NCI-H2029 (cell line): ENCODE data around the gene FN1.

Source experiments
- DNase-seq: peaks from one replicate; lab custom pipeline; 2025; lab: John Stamatoyannopoulos, UW

FN1 gene

DNA sequence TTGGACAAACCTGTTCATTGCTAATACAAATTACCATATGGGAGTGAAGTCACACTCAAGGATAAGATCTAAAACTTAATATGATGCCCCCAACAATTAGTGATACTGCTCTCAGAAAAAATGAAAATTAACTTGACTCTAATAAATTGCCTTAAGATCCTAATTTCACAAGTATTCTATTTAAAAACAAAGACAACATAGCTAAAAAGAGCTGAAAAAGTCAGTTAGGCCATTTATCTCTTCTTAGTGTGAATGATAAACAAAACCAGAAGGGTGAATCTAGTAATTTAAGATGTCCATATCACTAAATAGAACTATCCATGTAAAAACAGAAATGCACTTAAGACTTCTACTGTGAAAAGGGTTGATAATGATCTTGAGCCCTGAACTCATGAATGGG is 53.4 kb downstream of the FN1 start:
- DNase-seq: no peak

DNA sequence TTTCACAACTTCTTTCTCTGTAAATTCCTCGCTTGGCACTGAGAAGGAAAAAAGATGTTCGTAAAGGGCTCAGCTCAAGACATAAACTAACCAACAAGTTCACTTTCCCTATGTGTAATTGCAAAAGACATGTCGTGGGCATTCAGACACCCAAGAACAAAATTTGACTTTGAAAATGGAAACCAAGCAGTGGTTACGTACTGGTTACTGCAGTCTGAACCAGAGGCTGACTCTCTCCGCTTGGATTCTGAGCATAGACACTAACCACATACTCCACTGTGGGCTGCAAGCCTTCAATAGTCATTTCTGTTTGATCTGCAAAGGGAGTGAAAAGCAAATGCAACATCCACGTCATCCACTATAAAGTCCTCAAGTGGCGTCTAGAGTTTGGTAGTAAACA is 53.9 kb downstream of the FN1 start:
- DNase-seq: no peak

DNA sequence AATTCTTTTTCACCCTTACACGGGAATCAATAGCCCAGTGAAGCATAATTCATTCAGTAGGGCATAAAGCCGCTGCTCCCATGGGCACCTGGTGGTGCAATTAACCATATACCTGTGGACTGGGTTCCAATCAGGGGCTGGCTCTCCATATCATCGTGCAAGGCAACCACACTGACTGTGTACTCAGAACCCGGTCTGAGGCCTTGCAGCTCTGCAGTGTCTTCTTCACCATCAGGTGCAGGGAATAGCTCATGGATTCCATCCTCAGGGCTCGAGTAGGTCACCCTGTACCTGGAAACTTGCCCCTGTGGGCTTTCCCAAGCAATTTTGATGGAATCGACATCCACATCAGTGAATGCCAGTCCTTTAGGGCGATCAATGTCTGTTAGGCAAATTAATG is 55.2 kb downstream of the FN1 start:
- no peak for DNase-seq

DNA sequence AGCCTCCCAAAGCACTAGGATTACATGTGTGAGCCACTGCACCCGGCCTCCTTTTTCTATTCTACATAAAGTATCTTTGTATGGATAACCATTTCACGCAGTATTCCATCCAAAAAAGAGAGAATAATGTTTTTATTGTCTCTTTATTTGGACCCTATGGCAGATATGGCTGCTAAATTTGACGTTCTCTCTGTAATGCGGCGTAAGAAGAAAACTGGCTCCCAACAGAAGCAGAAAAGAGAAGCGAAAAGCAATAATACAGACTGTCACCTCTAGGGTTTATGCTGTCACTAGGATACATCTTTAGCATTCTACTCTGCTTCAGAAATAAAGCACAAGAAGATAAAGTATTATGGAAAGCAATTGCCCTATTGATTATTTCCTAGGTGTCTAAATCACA is 55.9 kb downstream of the FN1 start:
- DNase-seq: no peak

DNA sequence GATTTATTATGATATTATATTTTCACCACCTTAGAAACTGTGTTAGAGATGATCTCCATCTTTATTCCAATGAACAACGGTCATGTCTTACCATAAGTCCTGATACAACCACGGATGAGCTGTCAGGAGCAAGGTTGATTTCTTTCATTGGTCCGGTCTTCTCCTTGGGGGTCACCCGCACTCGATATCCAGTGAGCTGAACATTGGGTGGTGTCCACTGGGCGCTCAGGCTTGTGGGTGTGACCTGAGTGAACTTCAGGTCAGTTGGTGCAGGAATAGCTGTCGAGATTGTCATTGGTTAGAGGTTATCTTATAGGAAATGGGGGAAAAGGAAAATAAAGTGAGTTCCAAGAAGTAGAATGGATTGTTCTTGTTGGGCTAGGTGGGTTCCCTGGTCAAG is 56.8 kb downstream of the FN1 start:
- DNase-seq: no peak

DNA sequence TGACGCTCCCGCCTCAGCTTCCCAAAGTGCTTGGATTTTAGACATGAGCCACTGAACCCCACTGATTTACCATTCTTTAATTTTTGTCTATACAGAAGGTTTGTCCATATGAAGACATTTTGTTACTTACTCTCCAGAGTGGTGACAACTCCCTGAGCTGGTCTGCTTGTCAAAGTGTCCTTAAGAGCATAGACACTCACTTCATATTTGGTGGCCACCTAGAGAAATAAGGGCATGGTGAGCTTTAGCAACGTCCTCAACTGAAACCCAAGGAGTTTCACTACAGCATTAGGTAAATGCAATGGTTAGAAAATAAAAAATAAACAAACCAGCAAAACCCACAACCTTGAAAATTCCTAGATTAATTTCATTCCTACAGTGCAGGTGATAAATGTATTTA is 57.8 kb downstream of the FN1 start:
- no peak for DNase-seq

DNA sequence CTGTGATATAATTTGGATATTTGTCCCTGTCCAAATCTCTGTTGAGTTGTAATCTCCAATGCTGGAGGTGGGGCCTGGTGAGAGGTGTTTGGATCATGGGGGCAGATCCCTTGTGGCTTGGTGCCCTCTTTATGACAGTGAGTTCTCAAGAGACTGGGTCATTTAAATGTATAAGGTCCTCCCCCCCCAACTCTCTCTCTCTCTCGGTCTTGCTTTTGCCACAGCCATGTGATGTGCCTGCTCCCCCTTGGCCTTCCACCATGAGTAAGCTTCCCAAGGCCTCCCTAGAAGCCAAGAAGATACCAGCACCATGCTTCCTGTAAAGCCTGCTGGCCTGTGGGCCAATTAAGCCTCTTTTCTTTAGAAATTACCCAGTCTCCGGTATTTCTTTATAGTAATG is 58.6 kb downstream of the FN1 start:
- DNase-seq: no peak

DNA sequence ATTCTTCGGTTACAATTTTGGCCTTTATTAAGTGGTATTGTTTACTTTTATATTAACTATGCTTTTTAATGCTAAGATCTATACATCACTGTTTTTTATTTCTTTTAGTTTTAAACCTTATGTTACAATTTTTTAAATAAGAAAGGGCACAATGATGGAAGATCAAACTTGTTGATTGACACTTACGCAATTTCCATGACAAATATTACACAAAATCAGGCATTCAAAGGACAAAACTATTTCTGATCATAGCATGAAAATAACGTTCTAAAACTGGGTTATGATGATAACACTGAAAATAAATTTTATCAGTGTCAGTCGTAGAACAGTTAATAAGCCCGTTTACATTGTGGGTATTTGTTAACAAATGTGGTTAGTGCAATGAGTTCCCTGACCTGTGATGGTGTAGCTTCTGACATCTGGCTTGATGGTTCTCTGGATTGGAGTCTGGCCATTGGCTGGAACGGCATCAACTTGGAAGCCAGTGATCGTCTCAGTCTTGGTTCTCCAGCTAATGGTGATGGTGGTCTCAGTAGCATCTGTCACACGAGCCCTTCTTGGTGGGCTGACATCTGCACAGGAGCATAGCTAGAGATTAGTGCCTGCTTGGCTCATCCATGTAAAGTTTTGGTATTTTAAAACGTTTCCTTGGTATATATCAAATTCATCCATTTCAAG is 59.6 kb downstream of the FN1 start:
- DNase-seq: no peak

DNA sequence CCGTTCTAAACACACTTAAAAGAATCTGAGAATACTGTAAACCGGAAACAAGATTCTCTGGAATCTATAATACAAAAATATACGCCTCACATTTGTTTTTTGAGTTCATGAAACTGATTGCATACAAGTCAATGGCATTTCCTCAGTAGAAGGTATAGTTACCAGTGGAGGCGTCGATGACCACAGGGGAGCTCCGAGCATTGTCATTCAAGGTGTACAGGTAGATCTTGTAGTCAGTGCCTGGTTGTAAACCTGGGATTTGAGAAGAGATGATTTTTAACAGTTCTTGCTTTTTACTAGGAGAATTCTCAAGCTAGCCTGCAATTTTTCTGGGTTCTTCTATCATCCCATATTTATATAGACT is 60.4 kb downstream of the FN1 start:
- no peak for DNase-seq

DNA sequence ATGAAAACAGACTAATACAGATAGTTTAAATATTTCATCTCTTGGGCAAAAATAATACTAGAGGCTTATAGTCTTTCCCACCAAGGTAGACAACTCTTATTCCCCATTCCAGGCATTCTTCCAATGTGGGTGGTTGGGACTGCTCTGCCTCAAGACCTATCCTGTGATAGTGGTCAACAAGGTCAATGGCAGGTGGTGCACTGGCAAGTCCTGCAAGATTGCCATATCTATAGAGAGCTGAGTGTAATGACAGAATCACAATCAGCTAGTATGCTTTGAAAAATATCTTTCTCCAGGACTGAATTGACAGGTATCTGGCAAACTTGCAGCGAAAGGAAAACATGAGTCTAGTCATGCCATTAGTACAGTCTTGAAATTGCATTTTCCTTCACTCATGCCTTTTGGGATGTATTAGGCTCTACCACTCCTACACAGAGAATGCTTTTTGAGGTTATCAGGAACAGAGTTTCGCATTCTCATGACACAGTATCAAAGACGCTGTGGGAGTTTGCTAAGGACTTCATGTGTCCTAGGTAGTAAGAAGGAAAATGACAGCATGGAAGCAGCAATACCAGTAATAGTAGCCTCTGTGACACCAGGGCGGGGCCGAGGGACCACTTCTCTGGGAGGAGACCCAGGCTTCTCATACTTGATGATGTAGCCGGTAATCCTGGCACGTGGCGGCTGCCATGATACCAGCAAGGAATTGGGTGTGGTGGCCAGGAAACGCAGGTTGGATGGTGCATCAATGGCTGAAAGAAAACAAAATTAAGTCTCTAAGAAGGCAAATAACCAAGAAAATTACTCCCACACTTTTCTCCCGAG is 61.0 kb downstream of the FN1 start:
- no peak for DNase-seq

DNA sequence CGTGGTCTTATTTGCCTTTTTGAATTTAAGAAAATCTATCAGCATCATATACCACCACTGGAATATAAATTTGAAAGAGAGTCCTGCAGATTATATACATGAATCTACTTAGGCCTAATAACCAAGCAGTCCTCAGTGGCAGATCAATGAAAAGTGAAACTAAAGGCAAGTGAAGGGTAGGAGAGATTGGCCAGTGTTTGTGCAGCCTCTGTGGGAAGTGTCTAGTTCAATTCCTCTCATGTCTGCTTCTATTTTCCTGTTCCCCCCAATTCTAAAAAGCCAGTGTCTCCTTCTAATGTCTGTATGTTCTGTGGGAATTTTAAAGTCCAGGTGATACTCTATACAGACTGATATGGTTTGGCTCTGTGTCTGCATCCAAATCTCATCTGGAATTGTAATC is 61.9 kb downstream of the FN1 start:
- no peak for DNase-seq

DNA sequence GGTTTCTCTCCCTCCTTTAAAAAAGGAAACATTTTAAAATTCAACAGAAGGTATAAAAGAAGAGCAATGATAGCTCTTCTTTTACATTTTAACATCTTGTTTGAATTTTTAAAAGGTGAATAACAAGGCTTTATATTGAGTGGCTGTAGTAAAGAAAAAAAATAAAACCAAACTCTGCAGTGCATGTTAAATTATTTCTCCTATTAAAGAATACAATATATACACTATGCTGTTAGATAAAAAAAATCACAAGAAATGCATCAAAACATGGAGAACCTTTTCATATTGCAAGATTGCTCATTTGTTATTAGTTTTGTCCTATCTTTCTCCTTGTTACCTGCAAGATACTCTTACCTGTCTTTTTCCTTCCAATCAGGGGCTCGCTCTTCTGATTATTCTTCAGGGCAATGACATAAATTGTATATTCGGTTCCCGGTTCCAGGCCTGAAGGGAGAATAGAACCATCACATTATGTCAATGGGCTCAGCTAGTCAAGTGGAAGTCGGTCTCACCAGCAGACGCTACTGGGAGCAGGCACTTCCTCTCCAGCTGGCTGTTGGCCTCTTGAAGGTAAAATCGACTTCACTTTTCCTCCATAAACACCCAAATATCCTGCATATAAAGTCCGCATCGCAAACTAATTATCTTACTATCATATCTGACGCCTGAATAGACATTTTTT is 62.8 kb downstream of the FN1 start:
- no peak for DNase-seq

DNA sequence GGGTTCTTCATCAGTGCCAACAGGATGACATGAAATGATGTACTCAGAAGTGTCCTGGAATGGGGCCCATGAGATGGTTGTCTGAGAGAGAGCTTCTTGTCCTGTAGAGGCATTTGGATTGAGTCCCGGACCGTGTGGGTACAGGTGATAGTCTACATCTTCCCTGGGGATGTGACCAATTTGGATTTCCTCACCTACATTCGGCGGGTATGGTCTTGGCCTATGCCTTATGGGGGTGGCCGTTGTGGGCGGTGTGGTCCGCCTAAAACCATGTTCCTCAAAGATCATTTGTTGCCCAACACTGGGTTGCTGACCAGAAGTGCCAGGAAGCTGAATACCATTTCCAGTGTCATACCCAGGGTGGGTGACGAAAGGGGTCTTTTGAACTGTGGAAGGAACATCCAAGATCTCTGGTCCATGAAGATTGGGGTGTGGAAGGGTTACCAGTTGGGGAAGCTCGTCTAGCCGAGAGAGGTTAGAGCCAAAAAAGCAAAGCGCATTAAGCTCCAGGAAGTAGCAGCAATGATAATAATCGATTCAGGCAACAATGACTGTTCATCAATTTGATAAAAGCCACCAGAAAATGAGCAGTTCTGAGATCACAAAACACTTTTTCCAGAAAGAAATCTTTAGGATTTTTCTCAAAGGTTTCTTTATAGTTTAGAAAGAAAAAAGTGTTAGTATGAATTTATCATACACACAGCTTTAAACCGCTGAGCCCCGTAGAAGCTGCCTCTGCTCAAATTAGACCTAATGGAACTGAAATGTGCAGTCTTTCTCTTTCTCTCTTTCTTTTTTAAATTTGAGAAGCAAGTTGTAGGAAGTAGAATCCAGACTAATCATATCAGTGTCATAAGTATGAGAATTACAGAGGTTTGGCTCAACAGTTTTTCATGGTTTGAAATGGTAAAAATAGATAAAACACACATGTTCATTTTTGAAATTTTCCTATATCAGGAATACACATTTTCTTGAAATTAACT is 63.7 kb downstream of the FN1 start:
- no peak for DNase-seq

DNA sequence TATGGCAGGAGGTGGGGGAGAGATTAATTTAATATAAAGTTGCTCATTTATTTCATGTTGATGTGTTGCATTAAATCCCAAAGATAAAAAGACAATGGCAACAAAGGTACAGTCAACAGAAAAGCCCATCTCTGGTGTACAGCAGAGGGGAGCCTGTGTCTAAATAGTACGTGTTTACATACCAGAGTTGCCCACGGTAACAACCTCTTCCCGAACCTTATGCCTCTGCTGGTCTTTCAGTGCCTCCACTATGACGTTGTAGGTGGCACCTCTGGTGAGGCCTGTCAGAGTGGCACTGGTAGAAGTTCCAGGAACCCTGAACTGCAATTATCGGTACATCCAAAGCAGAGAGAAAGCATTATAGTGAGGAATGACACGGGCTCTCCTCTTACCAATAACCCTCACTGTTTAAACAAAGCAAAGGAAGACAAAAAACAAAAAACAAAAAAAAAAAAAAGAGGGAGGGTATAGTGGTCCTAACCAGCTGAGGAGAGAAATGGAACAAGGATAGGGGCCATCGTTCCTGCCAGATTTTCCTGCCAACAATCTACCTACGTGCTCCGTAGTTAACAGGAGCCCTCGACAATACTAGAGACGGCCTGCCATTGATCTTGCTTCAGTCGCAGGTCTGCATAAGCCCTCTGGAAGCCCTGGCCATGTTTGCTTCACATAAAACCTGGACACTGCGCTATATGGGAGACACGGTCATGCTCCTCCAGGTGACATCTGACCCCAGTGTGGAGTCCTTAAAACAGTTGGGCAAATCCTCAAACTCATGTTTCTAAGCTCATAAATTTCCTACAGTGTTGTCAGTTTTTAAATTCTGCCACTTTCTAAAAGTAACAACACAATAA is 65.5 kb downstream of the FN1 start:
- no peak for DNase-seq

DNA sequence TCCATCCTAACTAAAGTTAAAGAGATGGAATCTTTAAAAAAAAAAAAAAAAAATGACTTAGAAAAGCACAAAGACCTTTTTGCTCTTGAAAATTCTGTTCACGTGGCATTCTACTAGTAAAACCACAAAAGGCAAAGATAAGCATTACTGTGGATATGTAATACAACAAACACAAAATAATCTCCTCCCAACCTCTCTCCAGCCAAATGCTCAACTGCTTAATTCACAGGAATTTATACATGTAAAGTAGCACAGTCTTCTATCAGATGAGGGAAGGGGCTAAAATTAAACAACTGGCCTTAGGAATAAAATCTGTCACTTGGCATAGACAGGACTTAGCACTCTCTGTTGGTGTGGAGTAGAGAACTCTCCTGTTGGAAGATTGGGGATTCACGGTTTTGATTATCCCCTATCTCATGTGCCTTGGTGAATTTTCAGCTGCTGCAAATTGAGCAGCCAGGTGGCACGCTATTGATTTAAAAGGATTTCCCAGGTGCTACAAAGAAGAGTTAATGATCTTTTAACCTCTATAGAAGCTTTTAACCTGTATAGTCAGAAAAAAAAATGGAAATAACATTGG is 66.6 kb downstream of the FN1 start:
- no peak for DNase-seq

DNA sequence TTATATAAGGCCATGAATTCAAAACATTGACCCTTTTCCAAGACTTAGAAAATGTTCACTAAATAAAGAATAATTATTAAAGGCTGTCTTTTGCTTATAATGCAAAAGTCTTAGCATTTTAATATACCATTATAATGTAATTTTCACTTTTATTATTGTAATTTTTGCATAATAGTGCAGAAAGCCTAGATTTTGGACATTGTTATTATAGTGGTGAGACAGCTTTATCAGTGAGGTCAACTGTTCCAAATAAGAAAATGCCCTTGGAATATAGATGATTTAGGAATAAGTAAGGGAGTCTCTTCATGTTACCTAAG is 67.4 kb downstream of the FN1 start:
- no peak for DNase-seq

DNA sequence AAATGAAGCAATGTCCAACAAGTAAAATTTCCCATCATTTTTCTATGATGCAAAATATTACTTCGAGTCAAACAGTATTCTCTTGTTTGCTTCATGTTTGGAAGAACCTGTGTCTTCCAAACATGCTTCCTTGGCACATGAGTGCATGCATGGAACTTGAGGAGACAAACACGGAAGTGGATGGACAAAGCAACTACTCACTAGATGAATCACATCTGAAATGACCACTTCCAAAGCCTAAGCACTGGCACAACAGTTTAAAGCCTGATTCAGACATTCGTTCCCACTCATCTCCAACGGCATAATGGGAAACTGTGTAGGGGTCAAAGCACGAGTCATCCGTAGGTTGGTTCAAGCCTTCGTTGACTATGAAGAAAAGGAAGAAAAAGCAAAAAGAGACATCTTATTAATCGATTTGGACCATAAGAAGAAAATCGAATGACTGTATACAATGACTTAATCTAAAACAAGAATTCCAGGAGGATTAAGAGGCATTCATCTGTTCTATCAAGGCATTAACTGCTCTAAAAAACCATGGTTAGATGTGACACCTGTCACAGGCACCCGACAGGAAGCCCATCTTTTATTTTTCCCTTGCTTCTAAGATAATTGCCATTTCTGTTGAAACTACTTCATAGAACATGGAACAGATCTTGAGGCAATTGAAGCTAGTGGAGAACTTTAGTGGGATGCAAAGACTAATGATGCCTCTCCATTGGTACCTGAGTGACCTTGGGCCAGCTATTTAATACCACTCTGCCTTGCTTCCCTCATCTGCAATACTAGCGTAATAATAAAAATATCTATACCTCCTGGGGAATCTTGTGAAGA is 68.0 kb downstream of the FN1 start:
- no peak for DNase-seq

DNA sequence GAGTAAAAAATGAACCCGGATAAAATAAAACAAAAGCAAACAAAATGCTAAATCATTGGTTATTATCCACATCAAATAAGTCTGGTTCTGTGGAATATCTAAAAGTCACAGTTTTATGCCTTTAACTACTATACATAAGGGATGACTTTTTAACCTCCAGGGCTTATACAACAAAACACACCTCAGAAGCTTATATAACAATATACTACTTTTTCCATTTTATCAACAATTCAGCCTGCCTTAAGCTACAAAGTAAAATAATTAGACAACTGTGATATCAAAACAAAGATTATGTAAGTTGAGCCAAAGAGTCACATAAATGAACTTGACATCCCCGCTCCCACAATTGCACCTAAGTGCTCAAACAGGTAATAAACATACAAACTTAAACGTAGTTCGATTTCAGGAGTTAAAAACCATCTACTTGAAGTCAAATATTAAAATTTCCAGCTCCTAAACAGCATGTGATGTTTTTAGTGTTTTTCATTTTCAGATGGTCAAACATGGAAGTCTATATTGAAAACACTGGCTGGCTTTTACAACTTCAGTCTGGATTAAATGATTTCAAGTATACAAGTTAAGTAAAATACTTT is 69.3 kb downstream of the FN1 start:
- no peak for DNase-seq

DNA sequence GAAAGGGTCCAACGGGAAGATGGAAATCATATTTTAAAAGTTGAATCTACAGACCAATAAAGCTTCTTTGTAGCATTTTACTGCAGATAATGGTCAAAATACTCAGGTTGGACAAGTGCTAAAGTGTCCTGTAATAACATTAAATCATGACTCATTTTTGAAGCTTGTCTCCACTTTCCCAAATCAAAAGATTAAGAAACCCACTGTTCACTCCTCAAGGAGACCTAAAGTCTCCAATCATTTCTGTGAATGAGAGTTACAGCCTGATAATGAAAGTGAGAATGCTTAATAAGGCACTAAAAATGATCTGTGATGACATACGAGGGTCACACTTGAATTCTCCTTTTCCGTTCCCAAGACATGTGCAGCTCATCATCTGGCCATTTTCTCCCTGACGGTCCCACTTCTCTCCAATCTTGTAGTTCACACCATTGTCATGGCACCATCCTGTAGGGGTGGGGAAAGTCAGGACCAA is 70.6 kb downstream of the FN1 start:
- no peak for DNase-seq
